Activated gamma-delta T cell (primary cell): ENCODE results near the gene PTGFR.

ENCODE experiments used
- DNase-seq: peaks from one replicate; lab custom pipeline; 2025; lab: John Stamatoyannopoulos, UW

Gene PTGFR

DNA sequence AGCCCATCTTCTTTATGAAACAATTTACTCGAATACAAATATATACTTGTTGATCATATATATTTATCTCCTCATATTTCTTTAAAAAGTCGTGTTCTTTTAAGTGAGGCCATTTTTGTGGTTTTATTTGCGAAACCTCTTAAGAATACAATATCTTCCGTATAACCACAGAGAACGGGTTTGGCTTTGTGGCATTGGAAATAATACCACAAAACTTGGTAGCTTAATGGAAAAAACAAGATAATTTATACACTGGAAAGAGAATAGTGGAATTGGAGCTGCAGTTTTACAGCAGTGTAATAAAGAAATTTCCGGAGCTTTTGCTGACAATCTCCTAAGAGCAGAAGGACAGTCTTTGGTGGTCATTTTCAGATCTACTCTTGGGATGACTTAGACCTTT is 29.4 kb downstream of the PTGFR start:
- DNase-seq = no peak

DNA sequence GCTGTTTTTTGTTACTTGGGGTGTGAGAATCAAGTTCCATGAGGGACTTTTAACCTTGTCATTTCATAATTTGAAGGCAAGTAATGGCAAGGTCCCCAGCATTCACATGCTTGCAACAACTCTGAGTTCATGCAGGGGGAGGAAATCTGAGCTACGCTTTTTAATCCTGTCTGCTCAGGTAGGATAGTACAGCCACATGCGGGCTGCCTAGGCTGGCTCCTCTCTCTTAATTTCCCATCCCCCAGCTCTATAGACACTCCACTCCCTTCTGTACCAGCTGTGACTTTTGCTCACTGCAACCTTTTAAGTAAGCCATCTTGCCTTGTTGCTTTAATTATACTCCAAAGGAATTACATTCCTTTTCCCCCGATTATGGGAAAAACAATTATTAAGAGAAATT is 30.1 kb downstream of the PTGFR start:
- DNase-seq = no peak

DNA sequence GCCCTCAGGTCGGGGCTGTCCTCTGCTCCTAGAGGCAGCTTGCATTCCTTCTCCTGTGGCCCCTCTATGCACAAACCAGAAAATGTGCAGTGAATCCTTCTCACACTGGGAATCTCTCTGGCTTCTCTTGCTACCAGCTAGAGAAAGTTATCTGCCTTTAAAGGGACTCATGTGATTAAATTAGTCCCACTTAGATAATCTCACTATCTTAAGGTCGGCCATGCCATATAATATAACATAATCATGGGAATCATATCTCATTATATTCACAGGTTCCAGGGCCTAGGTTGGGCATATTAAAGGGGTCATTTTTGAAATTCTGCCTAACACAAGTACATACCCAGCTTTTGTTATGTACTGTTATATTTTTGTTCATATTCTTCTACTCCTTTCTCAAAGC is 31.4 kb downstream of the PTGFR start:
- no peak for DNase-seq

DNA sequence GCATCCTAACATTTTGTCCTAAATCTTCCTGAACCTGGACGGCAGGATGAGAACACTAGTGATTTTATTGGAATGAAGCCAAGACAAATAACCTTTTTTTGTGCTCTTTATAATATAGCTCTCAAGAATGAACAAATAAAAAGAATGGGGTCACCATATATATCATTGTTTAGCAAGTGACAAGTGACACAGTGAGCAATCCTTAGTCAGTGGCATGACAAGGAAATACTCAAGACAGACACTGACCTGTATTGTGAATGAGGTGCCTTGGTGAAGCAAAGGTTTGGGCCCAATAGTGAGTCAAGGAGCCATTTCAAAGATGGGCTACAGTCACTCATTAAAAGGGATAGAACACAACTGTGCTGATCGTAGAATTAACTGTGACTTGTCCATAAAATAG is 35.7 kb downstream of the PTGFR start:
- DNase-seq = no peak

DNA sequence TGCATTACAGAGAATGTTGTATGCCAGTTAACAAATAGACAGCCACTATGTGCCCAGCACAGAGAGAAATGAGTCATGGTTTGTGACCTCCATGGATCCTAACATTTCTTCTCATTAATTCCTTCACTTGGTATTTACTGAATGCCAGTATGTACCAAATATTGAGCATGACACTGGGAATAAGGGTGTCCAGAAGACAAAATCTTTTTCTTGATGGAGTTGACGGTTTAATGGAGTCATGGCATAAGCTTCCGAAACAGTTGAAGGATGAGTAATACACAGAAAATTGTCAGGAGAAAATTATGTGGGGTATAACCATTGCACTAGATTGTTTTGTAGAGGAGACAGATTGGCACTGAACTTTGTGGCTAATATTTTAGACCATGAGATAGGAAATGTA is 36.9 kb downstream of the PTGFR start:
- DNase-seq = no peak

DNA sequence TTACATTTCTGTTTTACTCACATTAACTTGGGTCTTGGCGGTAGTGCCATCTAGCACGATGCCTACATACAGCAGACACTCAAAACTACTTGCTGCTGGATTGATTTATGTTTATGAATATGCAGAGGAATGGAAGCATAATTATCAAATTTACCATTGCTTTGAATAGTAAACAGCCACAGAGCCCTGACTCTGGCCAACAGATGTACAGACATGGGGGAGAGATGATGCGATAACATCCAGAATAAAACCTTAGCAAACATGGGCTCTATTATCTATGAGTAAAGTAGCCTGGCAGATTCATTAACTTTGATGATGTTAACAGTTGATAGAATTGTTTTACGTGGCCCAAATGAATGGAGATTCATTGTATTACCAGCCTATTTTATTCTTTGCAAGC is 42.8 kb downstream of the PTGFR start:
- DNase-seq = no peak

DNA sequence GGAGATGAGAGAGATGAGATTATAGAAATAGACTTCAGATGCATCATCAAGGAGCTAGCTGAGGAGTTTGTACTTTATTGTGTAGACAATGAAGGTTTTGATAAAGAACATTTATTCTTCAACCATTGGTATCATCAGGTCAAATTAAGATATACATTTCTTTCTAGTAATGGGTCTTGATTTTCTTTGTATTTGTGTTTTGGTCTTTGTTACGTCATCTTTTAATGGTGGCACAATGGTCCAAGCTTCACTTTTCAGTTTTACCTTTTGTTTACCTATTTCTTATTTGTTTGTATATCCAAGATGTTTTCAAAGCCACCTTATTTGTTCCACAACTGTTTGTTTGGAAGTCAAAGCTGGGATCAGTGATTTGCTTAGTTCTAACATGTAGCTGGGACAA is 44.5 kb downstream of the PTGFR start:
- DNase-seq = no peak

DNA sequence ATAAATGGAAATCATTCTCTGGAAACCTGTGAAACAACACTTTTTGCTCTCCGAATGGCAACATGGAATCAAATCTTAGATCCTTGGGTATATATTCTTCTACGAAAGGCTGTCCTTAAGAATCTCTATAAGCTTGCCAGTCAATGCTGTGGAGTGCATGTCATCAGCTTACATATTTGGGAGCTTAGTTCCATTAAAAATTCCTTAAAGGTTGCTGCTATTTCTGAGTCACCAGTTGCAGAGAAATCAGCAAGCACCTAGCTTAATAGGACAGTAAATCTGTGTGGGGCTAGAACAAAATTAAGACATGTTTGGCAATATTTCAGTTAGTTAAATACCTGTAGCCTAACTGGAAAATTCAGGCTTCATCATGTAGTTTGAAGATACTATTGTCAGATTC is 45.7 kb downstream of the PTGFR start:
- DNase-seq = no peak

DNA sequence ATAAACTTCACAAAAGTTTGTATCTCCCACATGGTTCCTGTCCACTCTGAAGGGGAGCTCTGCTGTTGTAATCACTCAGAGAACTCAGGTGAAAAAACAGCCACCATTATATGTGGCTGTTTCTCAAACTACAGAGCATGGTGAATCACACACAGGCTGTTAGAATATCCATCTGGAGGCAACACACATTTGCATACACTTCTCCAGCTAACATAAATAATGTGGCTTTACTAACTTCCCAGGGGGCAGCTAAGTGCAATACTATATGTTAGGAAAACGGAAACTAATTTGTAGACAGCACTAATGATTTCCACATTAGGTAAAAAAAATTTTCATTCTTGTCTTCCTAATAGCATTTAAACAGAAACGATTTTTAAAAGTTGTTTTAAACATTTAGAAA is 49.3 kb downstream of the PTGFR start:
- DNase-seq = no peak

DNA sequence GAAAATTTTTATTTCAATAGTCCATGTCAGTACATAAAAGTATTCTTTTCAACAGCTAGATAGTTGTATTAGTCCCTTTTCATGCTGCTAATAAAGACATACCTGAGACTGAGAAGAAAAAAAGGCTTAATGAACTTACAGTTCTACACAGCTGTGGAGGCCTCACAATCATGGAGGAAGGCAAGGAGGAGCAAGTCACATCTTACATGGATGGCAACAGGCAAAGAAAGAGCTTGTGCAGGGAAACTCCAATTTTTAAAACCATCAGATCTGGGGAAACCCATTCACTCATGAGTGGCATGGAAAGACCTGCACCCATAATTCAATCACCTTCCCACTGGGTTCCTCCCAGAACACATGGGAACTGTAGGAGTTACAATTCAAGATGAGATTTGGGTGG is 50.7 kb downstream of the PTGFR start:
- DNase-seq = no peak

DNA sequence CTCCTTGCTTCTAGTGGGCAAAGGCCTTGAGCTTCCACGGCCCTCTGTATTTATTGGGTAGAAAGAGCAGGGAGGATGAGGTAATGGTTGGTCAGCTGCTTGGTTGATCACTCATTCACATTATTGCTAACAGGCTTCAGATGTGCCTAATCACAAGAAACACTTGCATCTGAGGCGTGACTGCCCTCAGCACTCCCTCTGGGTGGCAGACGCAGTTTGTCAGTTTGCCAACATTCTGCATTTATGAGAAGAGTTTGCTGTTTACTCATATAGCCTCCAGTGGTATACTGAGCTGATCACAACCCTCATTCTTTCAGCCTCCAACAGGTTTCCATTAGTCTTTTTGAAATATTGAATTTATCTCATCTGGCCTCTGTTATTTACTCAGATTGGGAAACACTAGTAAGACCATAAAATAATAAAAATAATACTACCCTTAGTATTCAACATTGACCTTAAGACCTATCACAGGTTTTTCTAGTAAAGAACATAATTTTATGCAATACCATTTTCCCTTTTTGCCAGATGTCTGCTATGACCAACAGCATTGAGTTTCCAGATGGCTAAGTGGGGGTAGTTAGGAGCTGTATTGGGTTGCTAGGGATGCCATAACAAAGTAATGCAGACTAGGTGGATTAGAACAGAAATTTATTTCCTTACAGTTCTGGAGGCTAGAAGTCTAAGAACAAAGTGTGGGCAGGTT is 53.3 kb downstream of the PTGFR start:
- no peak for DNase-seq

DNA sequence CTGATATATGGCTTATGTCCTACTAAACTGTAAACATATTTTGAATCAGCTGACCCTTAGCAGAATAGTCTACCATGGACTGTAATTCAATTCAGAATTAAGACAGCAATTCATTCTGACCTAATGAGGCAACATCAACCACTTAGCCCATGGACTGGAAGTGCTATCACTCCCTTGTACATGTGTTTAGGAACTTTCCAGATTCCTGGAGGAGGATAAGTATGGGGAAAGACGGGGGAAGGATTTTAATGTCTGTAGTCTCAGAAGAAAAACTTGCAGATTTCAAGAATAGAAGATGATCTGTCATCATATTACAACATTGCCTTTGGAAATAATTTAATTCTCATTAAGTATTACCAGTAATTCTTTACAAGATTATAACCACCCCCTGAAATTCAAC is 56.3 kb downstream of the PTGFR start:
- DNase-seq = no peak

DNA sequence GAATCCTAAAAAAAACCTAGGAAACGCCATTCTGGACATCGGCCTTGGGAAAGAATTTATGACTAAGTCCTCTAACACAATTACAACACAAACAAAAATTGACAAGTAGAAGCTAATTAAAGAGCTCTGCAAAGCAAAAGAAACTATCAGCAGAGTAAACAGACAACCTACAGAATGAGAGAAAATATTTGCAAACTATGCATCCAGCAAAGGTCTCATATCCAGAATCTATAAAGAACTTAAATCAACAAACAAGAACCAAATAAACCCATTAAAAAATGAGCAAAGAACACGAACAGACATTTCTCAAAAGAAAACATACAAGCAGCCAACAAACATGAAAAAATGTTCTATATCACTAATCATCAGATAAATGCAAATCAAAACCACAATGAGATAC is 58.6 kb downstream of the PTGFR start:
- DNase-seq = no peak

DNA sequence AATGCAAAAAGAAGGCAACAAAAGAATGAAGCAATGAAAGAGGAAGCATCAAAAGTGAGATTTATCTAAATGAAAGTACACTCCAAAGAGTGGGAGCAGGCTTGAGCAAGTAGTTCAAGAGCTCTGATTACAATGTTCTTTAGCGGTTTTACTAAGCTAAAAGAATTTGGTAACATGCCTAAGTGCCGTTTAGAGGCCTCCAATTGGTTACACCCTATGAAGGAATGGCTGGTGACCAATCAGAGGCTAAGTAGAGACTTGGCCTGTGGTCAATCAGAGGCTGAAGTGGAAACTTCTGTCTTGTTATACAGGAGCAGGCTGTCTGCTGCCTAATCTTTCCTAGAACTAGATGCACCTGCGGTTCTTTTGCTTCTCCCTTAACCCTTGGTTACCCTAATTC is 59.1 kb downstream of the PTGFR start:
- no peak for DNase-seq

DNA sequence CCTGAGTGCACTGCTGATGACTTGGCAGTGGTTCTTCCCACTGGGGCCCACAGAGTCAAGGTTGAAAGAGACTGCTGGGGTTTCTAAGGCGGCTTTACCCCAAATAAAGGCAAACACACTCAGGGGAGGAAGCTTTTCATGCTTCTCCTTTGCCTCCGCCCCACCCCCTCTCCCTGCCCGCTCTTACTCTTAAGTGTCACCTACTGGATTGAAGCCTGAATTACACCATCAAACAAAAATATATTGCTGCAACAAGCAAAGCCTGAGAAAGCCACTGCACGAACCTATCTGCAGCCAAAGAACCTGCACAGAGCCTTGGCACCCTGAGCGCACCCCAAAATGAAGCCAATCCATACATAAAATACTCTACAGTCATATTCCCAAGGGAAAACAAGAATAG is 63.1 kb downstream of the PTGFR start:
- no peak for DNase-seq

DNA sequence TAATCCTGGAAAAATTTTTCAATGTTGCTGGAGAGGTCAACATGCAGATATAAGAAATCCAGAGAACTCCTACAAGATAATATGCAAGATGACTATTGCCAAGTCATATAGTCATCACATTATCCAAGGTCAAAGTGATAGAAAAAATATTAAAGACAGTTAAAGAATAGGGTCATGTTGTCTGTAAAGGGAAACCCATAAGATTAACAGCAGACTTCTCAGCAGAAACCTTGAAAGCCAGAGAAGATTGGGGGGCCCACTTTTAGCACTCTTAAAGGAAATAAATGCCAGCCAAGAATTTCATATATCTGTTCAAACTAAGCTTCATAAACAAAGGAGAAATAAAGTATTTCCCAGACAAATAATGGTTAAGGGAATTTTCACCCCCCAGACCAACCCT is 64.1 kb downstream of the PTGFR start:
- no peak for DNase-seq

DNA sequence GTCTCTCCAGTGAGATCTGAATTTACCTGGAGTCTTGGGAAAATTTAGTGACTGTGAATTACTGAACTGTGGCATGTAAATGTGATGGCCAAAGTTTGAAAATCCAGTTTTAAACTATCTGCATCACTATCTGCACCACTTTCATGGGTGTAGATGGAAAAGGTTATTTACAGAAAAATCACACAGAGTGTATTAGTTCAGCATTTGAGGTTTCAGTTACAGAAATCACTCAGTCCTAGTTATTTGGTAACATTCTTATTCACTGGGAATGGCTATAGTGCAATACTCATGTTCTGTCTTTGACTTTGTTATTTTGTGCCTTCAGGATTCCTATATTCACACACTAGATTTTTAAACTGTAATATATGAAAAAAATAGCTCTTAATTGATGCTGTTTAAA is 68.9 kb downstream of the PTGFR start:
- no peak for DNase-seq

DNA sequence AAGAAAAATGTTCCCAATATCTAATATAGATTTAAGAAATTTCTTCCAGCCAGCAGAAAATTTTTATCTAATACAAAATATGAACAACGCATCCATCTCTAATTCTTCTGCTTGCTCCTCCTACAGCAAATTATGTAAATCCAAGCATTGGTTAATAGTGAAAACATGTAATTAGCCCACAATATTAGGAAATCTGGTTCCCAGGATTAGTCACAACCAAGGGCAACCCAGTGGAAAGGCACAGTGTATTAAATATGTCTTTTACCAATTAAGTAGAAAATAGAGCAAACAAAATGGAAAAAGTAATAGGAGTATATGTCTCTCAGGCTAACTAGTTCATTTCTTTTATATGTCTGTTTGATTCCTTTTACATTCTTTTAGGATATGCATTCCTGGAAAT is 70.0 kb downstream of the PTGFR start:
- DNase-seq = no peak

DNA sequence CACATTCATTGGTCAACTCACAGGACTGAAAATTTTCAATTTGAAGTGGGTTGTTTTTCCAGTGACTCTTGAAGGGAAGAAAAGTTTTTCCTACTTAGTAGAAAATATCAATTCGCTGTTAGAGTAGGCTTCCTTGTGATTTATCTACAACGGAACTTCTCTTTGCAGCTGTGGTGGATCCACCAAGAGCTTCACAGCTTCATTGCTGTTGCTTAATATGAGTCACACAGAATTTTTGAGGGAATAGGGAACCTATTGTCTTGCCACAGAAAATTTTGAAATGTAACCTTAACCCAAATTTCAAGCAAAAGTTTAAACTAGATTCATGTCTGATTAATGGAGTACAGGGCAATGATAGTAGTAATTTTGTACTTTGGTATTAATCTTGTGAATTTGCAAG is 71.1 kb downstream of the PTGFR start:
- no peak for DNase-seq

DNA sequence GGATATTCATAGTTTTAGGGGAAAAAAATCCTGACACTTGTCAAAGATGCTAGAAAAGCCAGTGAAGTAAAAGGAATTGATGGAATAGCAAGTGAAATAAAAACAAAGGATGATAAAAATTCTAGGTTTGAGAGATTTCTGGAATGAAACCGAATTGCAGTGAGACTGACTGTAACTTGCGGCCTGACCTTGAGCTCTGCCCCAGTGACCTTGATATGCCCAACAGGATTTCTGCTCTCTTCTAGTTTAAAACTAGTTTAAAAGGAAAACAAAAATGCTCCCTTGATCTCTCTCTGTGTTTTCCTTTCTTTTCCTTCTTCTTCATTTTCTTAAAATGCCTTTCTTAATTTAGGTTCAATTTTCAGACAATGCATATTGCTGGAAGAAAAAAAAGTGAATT is 74.6 kb downstream of the PTGFR start:
- no peak for DNase-seq

DNA sequence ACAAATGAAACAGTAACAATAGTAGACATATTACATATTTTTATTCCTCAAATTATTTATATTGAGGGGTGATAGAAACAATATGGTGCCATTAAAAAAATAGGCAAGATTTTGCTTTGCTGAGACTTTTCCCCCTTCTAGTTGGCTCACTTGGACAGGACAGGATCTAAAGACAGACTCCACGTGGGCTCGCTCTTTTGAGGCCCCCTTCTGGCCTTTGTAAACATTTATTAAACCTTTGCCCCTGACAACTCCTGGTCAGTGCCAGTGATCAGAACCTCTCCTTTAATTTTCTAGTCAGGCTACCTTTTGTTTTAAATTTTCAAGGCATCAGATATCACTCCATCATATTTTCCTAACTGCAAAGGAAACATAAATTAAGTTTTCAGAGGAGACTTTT is 79.8 kb downstream of the PTGFR start:
- no peak for DNase-seq

DNA sequence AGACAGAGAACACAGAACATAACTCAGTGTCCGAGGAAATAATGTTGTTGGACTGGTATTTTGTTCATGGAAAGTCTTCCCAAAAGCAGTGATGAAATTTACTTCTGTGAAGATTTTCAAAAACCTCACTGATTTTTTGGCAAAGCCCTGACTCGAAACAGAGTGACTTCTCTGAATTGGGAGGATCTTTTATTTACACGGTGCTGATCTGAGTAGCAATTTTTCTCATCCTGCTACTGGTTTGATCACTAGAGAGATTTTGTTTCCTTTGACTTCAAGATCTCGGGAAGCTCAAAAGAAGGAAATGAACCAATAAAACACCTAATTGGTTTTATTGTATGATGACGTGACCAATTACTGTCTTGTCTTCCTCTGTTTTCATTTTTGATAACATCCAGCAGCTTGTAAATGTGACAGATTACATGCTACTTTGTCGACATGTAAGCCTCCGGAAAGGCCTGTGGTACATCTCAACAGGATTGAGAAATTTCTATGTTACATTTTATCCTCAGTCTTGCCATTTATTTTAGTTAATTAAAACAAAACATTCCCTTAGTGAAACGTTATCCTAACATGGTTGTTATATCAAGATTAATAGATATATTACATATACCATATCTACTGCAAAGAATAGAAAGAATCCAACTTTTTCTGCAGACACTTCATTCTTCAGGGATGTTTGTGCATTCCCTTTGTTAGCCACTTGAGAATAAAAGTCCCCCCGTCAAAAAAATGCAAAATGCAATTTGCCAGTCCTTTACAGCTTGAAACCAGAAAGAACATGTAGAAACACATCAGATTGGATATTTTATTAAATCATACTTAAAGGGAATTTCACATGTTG is 86.7 kb downstream of the PTGFR start:
- DNase-seq = no peak

DNA sequence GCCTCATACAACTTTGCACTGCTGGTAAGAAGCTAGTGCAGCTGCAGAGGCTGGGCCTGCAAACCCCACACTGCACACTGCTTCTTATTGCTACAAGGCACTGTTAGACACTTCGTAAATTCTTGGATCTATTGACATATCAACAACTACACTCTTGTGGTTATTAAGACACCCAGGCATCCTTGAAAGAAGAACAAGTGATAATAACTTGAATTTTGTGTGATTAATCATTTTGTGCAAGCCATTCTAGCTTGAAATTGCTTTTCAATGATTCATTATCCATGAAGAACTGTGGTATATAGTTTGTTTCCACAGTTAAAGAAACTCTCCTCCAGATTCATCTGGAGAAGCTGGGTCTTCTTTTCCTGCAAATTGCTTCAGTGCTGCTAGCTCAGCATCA is 95.8 kb downstream of the PTGFR start:
- no peak for DNase-seq

DNA sequence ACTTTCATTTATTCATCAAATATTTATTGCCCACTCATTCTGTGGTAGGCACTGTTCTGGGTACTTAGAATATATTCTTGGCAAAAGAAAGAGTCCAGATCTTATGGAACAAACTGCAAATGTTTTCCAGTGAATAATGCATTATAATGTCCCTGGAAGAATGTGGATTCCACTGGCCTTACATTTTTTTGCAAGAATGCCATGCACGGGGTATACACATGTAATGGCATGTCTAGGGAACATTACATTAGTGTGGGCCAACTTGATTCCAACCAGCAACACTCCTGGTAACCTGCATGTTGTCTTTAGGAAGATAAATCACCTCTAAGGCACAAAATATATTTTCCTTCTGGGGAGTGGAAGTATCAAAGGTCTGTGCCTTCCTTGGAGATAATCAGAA is 96.4 kb downstream of the PTGFR start:
- no peak for DNase-seq
